NCI-H1436 treated with DMSO at 0.1 percent for 48 hours (cell line): Measurements from ENCODE around the gene C10orf90.

Experiments used
- DNase-seq: peaks from one replicate; lab custom pipeline; 2025; lab: John Stamatoyannopoulos, UW

The C10orf90 gene

DNA sequence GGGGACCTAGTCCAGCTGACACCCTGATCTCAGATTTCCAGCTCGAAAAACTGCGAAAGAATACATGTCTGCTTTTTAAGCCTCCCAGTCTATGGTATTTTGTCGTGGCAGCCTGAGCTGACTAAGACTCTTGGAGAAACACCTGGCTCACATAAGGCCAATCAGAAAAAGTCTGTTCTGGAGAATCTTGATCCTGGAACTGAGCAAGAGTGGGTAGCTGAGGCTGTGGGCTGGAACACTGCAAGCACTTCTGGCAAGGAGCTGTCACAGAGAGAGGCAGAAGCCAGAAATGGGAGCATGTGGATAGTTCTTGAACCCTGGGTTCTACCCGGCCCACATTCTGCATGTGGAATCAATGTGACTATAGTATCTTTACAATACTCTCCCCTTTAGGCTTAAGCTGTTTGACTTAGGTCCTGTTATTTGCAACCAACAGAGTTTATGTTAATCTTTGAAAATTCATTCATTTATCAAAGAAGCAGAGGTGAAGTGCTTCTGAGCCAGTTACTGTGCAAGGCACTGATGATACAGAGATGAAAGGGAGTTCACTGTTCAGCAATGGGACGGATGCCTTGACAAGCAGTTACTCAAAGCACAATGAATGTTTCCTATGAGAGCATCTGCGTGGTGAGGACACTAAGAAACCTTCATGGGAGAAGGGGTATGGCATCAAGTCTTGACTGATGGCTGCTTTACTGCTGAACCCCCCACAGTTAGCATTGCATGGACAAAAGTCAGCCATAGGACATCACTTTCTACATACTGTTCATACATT lies 4.4 kb upstream of the C10orf90 start:
- no peak for DNase-seq

- no peak for DNase-seq
These were observed 3.1 kb upstream of the C10orf90 start for GRCh38 chr10:126673565-126673964.

- no peak for DNase-seq
These were observed 996 bp upstream of the C10orf90 start for GRCh38 chr10:126671402-126671975.

GRCh38 chr10:126670895-126671261 lies 385 bp upstream of the C10orf90 start:
- DNase-seq, result no peak

DNA sequence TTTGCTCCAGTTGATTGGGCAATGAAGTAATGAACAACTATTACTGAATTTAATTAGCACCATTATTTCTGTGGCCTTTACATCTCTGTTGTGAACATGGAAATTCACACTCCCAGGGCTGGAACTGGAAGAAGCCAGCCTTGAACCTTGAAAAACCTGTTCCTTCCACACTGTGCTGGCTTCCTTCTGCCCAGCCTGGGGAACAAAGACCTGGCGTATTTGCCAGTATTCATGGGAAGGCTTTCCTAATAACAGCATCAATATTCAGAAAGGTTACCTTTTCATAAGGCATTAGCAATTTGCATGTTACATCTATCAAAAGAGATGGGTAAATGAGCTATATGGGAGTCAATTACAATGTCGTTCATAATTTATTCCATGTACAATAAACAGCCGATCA lies 1.3 kb downstream of the C10orf90 start:
- DNase-seq, result peak; percentile 21

GRCh38 chr10:126668505-126668904 lies 2.0 kb downstream of the C10orf90 start:
- DNase-seq, result no peak

GRCh38 chr10:126667568-126667967 lies 2.9 kb downstream of the C10orf90 start:
- no peak for DNase-seq

- no peak for DNase-seq
These were observed 5.3 kb downstream of the C10orf90 start for GRCh38 chr10:126665207-126665606.

- DNase-seq, result no peak
These were observed 6.6 kb downstream of the C10orf90 start for GRCh38 chr10:126663880-126664279.

DNA sequence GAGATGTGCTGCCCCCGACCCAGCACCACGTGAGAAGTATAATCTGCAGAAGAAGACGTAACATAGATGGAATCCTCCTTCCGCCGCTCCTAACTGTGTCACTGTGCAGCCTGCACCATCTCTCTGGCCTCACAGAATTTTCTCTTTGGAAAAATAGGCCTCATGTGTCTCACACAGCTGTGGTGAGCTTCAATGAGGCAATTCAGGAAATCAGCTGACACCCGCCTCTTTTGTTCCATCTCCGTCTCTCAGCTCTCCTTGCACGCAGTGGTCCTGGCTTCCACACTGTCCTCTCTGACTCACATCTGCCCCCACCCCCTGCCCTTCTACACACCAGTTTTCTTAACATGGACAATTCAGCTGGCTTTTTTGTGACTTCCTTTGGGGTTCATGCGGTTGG lies 7.2 kb downstream of the C10orf90 start:
- peak; percentile 18 for DNase-seq

- no peak for DNase-seq
These were observed 8.5 kb downstream of the C10orf90 start for GRCh38 chr10:126661841-126662515.

DNA sequence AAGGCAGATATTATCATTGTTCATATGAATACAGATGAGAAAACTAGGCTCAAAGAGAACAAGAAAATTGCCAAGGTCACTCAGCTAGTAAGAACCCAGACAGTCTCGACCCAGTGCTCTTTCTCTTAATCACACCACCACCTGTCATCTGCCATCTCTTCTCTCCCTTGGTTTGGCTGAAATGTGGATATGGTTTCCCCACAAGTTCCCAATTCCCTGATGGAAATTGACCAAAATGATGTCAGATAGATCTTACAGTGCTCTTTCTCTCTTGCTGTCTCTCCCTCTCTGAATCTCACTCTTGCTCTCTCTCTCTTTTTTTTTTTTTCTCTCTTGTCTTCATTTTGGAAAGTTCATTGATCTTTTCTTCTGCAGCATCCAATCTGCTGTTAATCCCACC lies 9.1 kb downstream of the C10orf90 start:
- no peak for DNase-seq

- DNase-seq, result no peak
These were observed 10.7 kb downstream of the C10orf90 start for GRCh38 chr10:126659750-126660149.

DNA sequence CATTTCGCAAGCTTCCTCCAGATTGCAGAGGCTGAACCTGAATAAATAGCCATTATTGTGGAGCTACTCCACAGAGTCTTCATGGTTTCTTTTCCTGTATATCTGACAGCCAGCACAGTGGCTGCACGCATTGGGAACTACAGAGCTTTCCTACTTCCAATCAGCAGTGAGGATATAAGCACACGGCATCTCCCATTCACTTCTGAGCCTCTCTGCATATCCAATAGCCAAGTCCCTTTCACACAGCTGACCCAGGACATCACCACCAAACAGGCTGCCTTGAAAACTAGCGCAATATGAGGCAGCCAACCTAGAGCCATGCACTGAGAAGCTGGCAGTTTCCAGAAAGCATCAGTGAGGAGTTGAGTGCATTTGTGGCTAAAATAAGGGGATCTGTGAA lies 11.6 kb downstream of the C10orf90 start:
- no peak for DNase-seq

- DNase-seq, result no peak
These were observed 15.9 kb downstream of the C10orf90 start for GRCh38 chr10:126654579-126654978.

GRCh38 chr10:126651467-126651866 lies 19.0 kb downstream of the C10orf90 start:
- DNase-seq, result no peak

DNA sequence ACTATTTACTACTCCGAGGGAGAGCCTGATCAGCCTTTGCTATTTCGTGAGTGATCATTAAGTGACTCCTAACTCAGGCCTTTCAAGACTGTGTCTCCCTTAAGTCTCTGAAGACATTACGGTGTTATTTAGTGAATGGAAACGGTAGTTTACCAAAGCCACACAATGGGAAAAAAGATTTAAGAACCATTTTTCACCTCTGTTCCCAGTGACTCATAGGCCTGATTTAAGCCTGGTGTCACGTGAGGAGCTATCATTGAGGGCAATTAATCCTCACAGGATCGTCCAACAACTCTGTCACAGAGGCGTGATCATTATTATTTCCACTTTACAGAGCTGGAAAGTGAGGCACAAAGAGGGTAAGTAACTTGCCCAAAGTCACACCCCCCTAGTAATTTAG lies 20.3 kb downstream of the C10orf90 start:
- no peak for DNase-seq

GRCh38 chr10:126647116-126647515 lies 23.4 kb downstream of the C10orf90 start:
- no peak for DNase-seq

DNA sequence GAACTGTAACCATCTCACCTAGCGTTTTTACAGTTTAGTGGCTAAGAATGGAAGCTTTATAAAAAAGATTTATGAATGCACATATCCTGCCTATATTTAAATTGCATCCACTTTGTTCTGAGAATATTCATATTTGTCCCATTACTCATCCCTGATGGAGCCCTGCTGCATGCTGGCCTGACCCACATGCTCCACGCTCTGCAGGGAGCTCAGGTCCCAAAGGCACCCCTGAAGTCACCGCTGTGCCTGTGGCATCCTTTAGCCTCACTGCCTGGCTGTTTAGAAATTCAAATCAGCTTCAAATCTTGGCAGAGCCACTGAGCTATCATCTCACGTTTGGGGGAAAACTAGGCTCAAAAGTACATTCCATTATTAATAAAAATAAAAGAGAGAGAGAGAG lies 24.4 kb downstream of the C10orf90 start:
- DNase-seq, result no peak

GRCh38 chr10:126640401-126640800 lies 30.1 kb downstream of the C10orf90 start:
- no peak for DNase-seq

DNA sequence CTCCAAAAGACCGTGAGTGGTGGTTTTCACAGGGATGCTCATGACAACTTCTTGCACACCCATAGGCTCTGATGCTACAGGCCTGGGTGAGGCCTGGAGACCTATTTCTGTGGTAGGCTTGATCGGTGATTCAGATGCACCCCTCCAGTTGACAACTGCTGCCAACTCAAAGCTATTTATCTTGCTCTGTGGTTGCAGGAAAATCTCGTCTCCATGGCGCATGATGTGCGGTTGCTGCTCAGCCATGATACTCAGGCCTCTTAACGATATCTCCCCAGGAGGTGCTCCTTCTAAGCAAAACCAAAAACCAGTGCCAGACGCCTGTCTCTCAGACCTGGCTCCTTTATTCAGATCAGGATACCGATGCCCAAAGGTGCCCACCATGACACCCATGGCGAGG lies 31.4 kb downstream of the C10orf90 start:
- DNase-seq, result no peak

DNA sequence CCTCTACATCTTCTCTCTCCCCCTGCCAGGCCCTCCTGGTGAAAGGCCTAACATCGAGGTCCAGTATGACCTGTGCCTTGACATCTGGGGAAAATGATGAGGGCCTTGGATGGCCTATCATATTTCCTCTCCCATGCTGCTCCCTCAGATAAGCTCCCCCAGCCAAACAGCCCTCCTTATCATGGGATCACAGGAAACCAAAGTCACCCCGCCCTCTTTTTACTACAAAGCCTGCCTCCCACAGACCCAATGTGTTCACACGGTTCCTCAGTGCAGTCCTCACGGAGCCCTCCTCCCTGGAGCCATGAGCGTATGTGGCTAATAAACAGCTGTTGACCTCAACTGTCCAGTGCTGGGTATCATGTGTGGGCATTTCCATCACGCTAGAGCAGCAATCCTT lies 32.0 kb downstream of the C10orf90 start:
- no peak for DNase-seq

DNA sequence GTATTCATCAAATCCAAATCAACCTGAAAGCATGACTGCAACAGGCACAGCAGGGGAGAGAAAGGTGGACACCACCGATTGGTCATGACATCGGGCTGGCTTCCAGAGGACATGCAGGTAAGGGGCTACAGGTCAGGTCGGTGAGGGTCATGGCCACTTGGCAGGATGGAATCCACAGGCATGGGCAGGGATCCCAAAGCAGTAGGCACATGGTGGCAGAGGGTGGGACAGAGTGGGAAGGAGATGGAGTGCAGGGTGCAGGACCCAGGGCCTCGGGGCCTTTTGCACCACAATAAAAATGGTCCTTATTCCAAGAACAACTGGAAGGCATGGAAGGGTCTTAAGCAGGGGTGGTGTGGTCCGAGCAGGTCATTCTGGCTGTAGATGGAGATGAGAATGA lies 33.0 kb downstream of the C10orf90 start:
- DNase-seq, result no peak
